ENCODE measurements around the gene FGFRL1. TPM values are rescaled to one million over a fixed set of nuclear protein-coding genes. Genes with fewer than 3 reads are reported as not detected.

FGFRL1 gene
- polyA plus RNA-seq, 1 experiment, result 11.2 TPM

- ChIA-PET CTCF (no interaction called here), POLR2A (no interaction called here)
- Histone ChIP-seq H3K9me3 (ENCODE audit: control insufficient read depth, insufficient read depth, low read length) (peaks cover 12% of the 10 kb centered on the region), H3K27me3 (ENCODE audit: control insufficient read depth, insufficient read depth, low read length) (peaks cover 40% of the 10 kb centered on the region), H3K27ac (ENCODE audit: low read depth, low read length) (no peak overlapping the region), H3K4me3 (ENCODE audit: low read depth, low read length) (peak overlapping the region; percentile 66)
- DNase-seq (ENCODE audit: low read depth, low spot score), result no peak
- TF ChIP-seq CTCF (IDR thresholded peaks at IDR 0.05; ENCODE audit: low read depth, low read length), result no peak
Observed at GRCh38 chr4:1008840-1009541, 2.4 kb upstream of the FGFRL1 start.

- no peak overlapping the region for H3K27ac ChIP-seq (ENCODE audit: low read depth, low read length)
- no peak for TF ChIP-seq CTCF (IDR thresholded peaks at IDR 0.05; ENCODE audit: low read depth, low read length)
- ChIA-PET CTCF (no interaction called here), POLR2A (interaction anchor here (0.6 to 1.3 kb wide), 5 partner anchors 22 to 337 kb away, joined by 3 to 5 read pairs (median 4); partner anchors contain the start of gene UVSSA)
- peak overlapping the region; percentile 66 for H3K4me3 ChIP-seq (ENCODE audit: low read depth, low read length)
- peaks cover 12% of the 10 kb centered on the region for H3K9me3 ChIP-seq (ENCODE audit: control insufficient read depth, insufficient read depth, low read length)
- DNase-seq (ENCODE audit: low read depth, low spot score), result no peak
- H3K27me3 ChIP-seq (ENCODE audit: control insufficient read depth, insufficient read depth, low read length), result peaks cover 34% of the 10 kb centered on the region
Observed at GRCh38 chr4:1009542-1010394, 1.7 kb upstream of the FGFRL1 start.

GRCh38 chr4:1010395-1011021, 918 bp upstream of the FGFRL1 start:
- Histone ChIP-seq H3K4me3 (ENCODE audit: low read depth, low read length) (peak overlapping the region; percentile 59), H3K9me3 (ENCODE audit: control insufficient read depth, insufficient read depth, low read length) (peaks cover 12% of the 10 kb centered on the region), H3K27ac (ENCODE audit: low read depth, low read length) (peak overlapping the region; percentile 31), H3K27me3 (ENCODE audit: control insufficient read depth, insufficient read depth, low read length) (peaks cover 26% of the 10 kb centered on the region)
- ChIA-PET POLR2A (interaction anchor here (0.7 to 1.3 kb wide), 5 partner anchors 23 to 336 kb away, joined by 3 to 5 read pairs (median 4); partner anchors contain the start of gene UVSSA), CTCF (no interaction called here)
- TF ChIP-seq CTCF (IDR thresholded peaks at IDR 0.05; ENCODE audit: low read depth, low read length), result no peak
- peak; percentile 27 for DNase-seq (ENCODE audit: low read depth, low spot score)

GRCh38 chr4:1011666-1012033, 224 bp downstream of the FGFRL1 start:
- Histone ChIP-seq H3K9me3 (ENCODE audit: control insufficient read depth, insufficient read depth, low read length) (peaks cover 9% of the 10 kb centered on the region), H3K27ac (ENCODE audit: low read depth, low read length) (no peak overlapping the region), H3K4me3 (ENCODE audit: low read depth, low read length) (peak overlapping the region; percentile 58; the same call in 1 of the 2 replicates), H3K27me3 (ENCODE audit: control insufficient read depth, insufficient read depth, low read length) (peaks cover 24% of the 10 kb centered on the region)
- ChIA-PET CTCF (no interaction called here), POLR2A (no interaction called here)
- no peak for DNase-seq (ENCODE audit: low read depth, low spot score)
- TF ChIP-seq CTCF (IDR thresholded peaks at IDR 0.05; ENCODE audit: low read depth, low read length), result no peak
